ENCODE measurements around the gene NOP14. TPM values are rescaled to one million over a fixed set of nuclear protein-coding genes. Genes with fewer than 3 reads are reported as not detected.

Gene NOP14
- total RNA-seq, 1 experiment from 2014 or later: 50.1 TPM

DNA sequence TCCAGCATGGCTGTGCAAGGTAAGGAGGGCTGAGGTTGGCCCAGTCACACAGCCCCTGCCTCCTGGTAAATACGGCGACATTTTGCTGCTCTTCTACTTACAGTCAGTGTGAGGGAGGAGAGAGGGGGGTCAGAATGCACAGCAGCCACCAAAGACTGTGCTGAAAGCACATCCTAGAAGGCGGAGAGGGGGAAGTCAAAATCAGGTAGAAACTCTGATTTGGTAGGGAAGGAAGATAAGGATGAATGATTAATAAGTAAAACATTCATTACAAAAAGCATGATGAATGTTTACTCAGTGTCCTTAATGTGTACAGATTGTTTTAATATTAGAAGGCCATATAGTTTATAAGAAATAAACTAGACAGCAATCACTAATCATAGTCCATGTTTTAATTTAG lies 62.0 kb downstream of the NOP14 start:
- no peak for TF ChIP-seq CTCF (conservative IDR thresholded peaks at IDR 0.05)
- DNase-seq: no peak

More for the DNA sequence above, 62.0 kb downstream of the NOP14 start:
- Mint-ChIP-seq H3K27ac (peak overlapping the region in 1 of 3 experiments; percentile 74; a peak in 2 of 7 replicates), H3K36me3 (ENCODE audit: insufficient read depth in 1 of 3, low read depth in 3 of 3) (peaks cover 35 to 86% (median 75%) of the 10 kb centered on the region in 3 experiments; a peak in 6 of 7 replicates), H3K4me1 (no peaks in the 10 kb centered on the region), H3K27me3 (ENCODE audit: low read depth) (no peaks in the 10 kb centered on the region), H3K9me3 (no peaks in the 10 kb centered on the region), H3K4me3 (no peak overlapping the region)
- Histone ChIP-seq H3K9ac (ENCODE audit: extremely low read depth, insufficient read length, low read length) (no peak overlapping the region), H2BK15ac (ENCODE audit: low read depth, low read length) (no peak overlapping the region), H2BK12ac (ENCODE audit: insufficient read length, low read depth, low read length) (no peak overlapping the region), H3K4me2 (ENCODE audit: insufficient read depth, insufficient read length, low read length) (no peak overlapping the region), H3K23me2 (ENCODE audit: insufficient read length, low read depth, low read length, poor library complexity, severe bottlenecking) (no peaks in the 10 kb centered on the region), H3K79me2 (ENCODE audit: insufficient read depth, low read length) (no peaks in the 10 kb centered on the region), H4K8ac (replicated peaks; ENCODE audit: insufficient read length, low read depth, low read length) (no peak overlapping the region), H3T11ph (ENCODE audit: low read length) (no peak overlapping the region), H3K4me1 (ENCODE audit: insufficient read depth, low read length) (no peaks in the 10 kb centered on the region), H3K18ac (ENCODE audit: insufficient read length, low read depth, low read length) (no peak overlapping the region), H3K23ac (ENCODE audit: insufficient read length, low read depth, low read length) (no peak overlapping the region), H3K4ac (ENCODE audit: low read depth, low read length) (no peak overlapping the region), H2BK5ac (ENCODE audit: insufficient read length, low read length) (no peak overlapping the region), H4K91ac (ENCODE audit: insufficient read length, low read depth, low read length) (no peak overlapping the region), H4K5ac (ENCODE audit: insufficient read length, low read depth, low read length) (no peak overlapping the region), H3K79me1 (ENCODE audit: insufficient read depth, low read depth, low read length, poor library complexity, severe bottlenecking) (no peaks in the 10 kb centered on the region), H3K14ac (ENCODE audit: insufficient read depth, low read length) (no peak overlapping the region), H3K27me3 (ENCODE audit: insufficient read depth, low read length) (no peaks in the 10 kb centered on the region), H2BK20ac (ENCODE audit: low read depth, low read length, poor library complexity, severe bottlenecking) (no peak overlapping the region), H2BK120ac (ENCODE audit: low read depth, low read length, poor library complexity, severe bottlenecking) (no peak overlapping the region), H3K9me3 (ENCODE audit: control insufficient read depth, low read depth, low read length) (no peaks in the 10 kb centered on the region), H3K27ac (ENCODE audit: insufficient read length, low read depth, low read length) (no peak overlapping the region), H4K20me1 (ENCODE audit: control insufficient read depth, insufficient read depth, insufficient read length) (no peaks in the 10 kb centered on the region), H2AFZ (ENCODE audit: low read length) (no peak overlapping the region), H3K56ac (ENCODE audit: insufficient read length, low read depth, low read length) (no peak overlapping the region), H2AK5ac (ENCODE audit: insufficient read length, low read length) (no peak overlapping the region)
- no CpG with 5 or more reads among the region's 3 CpGs for WGBS (ENCODE audit: extremely low coverage, insufficient read length, low lambda C conversion rate)

Measured in H9 (cell line).